ENCODE results near the gene SDS.

Gene SDS

DNA sequence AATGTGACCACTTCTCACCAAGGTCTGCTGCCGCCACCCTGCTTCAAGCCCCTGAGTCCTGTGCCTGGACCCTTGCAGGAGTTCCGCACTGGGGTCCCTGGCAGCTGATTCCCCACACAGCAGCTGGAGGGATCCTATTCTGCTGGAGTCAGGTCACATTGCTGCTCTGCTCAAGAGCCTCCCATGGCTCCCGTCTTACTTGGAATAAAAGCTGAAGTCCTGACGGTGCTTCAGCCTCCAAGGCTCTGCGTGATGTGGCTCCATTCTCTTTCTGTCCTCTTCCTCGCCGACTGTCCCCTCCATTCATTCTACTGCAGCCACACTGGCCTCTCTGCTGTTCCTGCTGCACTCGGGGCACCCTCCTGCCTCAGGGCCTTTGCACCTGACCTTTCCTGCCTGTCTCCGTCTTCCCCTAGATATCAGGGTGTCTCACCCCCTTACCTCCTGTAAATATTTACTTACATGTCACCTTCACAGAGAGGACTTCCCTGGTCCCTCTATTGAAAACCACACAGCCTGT is 10.9 kb upstream of the SDS start:
- no peak overlapping the region for H3K4me2 ChIP-seq (ENCODE audit: insufficient read depth, low read length)
- no peak overlapping the region for H2AFZ ChIP-seq (ENCODE audit: low read depth, low read length)
- no peaks in the 10 kb centered on the region for H3K79me2 ChIP-seq (ENCODE audit: insufficient read depth, low read length)

DNA sequence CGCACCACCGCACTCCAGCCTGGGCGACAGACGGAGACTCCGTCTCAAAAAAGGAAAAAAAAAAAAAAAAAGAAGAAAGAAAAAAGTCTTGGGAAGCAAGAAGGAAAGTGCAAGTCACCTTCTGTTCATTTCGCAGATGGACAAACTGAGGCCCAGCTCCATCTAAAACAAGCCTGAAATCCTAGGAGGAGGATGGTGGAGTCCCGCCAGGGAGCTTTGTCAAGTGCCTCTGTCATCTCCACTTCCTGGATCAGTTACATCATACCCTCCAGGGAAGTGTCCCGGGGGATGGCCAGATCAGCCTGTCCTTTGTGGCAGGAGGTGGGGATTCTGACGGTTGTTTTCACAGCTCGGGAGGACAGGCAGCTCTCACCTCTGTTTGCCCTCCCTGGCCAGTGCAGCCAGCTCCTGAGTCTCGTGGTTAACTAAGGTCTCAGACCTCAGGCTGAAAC is 9.8 kb upstream of the SDS start:
- Histone ChIP-seq H3K9ac (ENCODE audit: low read depth, low read length) (no peak overlapping the region), H2AFZ (ENCODE audit: low read depth, low read length) (no peak overlapping the region), H3K9me3 (ENCODE audit: insufficient read depth, low read length, severe bottlenecking) (no peaks in the 10 kb centered on the region), H3K79me2 (ENCODE audit: insufficient read depth, low read length) (no peaks in the 10 kb centered on the region), H3K4me2 (ENCODE audit: insufficient read depth, low read length) (no peak overlapping the region), H4K20me1 (ENCODE audit: insufficient read depth, low read length) (no peaks in the 10 kb centered on the region), H3K36me3 (ENCODE audit: insufficient read depth, low read length) (no peaks in the 10 kb centered on the region), H3K27me3 (ENCODE audit: insufficient read depth, low read length, poor library complexity) (no peaks in the 10 kb centered on the region), H3K4me1 (ENCODE audit: insufficient read depth, low read length) (no peaks in the 10 kb centered on the region), H3K4me3 (ENCODE audit: low read depth in 1 of 2, low read length in 2 of 2) (no peak overlapping the region), H3K27ac (ENCODE audit: low read length) (no peak overlapping the region)
- no peak for TF ChIP-seq EZH2 (IDR thresholded peaks at IDR 0.05; ENCODE audit: borderline replicate concordance, low read depth, low read length, severe bottlenecking)
- TF ChIP-seq, protein P1, sequence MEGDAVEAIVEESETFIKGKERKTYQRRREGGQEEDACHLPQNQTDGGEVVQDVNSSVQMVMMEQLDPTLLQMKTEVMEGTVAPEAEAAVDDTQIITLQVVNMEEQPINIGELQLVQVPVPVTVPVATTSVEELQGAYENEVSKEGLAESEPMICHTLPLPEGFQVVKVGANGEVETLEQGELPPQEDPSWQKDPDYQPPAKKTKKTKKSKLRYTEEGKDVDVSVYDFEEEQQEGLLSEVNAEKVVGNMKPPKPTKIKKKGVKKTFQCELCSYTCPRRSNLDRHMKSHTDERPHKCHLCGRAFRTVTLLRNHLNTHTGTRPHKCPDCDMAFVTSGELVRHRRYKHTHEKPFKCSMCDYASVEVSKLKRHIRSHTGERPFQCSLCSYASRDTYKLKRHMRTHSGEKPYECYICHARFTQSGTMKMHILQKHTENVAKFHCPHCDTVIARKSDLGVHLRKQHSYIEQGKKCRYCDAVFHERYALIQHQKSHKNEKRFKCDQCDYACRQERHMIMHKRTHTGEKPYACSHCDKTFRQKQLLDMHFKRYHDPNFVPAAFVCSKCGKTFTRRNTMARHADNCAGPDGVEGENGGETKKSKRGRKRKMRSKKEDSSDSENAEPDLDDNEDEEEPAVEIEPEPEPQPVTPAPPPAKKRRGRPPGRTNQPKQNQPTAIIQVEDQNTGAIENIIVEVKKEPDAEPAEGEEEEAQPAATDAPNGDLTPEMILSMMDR (IDR thresholded peaks at IDR 0.05; ENCODE audit: borderline replicate concordance, extremely low read depth, low read length, poor library complexity, severe bottlenecking), result no peak
- no peak for ATAC-seq (ENCODE audit: insufficient read depth, low read depth)
- DNase-seq, result no peak

More for the DNA sequence above, 10.9 kb upstream of the SDS start:
- Histone ChIP-seq H3K9me3 (ENCODE audit: insufficient read depth, low read length, severe bottlenecking) (no peaks in the 10 kb centered on the region), H3K27ac (ENCODE audit: low read length) (no peak overlapping the region), H3K9ac (ENCODE audit: low read depth, low read length) (no peak overlapping the region), H3K36me3 (ENCODE audit: insufficient read depth, low read length) (no peaks in the 10 kb centered on the region), H3K27me3 (ENCODE audit: insufficient read depth, low read length, poor library complexity) (no peaks in the 10 kb centered on the region), H3K4me3 (ENCODE audit: low read depth in 1 of 2, low read length in 2 of 2) (no peak overlapping the region), H3K4me1 (ENCODE audit: insufficient read depth, low read length) (no peaks in the 10 kb centered on the region), H4K20me1 (ENCODE audit: insufficient read depth, low read length) (no peaks in the 10 kb centered on the region)
- no peak for ATAC-seq (ENCODE audit: insufficient read depth, low read depth)
- TF ChIP-seq, protein P1 (IDR thresholded peaks at IDR 0.05; ENCODE audit: borderline replicate concordance, extremely low read depth, low read length, poor library complexity, severe bottlenecking), result no peak
- TF ChIP-seq EZH2 (IDR thresholded peaks at IDR 0.05; ENCODE audit: borderline replicate concordance, low read depth, low read length, severe bottlenecking), result no peak
- DNase-seq, result no peak

DNA sequence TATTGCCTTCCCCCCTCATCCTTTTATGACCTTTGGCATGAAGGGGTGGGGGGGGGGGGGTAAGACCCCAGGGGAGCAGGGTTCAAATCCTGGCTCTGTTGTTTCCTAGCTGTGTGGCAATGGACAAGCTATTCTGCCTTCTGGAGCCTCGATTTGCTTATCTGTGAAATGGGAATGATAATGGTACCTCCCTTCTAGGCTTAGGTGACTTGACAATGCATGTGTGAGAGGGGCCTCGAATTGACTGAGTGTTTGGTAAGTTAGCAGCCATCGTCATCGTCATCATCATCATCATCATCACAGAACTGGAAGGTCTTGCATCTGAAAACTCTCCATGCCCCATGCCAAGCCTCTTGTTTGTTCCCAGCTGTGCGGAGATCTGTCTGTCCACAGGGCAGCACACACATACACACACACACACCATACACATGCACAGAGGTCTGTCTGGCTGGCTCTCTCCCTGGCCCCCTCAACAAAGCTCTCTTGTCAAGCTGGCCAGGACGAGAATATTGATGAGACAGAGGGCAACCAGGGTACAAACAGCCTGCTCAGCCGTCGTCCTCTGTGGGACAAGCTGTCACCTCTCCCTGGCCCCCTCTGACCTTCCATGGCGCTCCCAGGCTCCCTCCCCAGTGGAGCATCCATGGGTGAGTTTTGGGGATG is 5.9 kb upstream of the SDS start:
- Histone ChIP-seq H3K36me3 (ENCODE audit: insufficient read depth, low read length) (no peaks in the 10 kb centered on the region), H3K9me3 (ENCODE audit: insufficient read depth, low read length, severe bottlenecking) (no peaks in the 10 kb centered on the region), H3K27me3 (ENCODE audit: insufficient read depth, low read length, poor library complexity) (no peaks in the 10 kb centered on the region), H3K4me1 (ENCODE audit: insufficient read depth, low read length) (no peaks in the 10 kb centered on the region), H3K9ac (ENCODE audit: low read depth, low read length) (no peak overlapping the region), H3K27ac (ENCODE audit: low read length) (no peak overlapping the region), H2AFZ (ENCODE audit: low read depth, low read length) (no peak overlapping the region), H4K20me1 (ENCODE audit: insufficient read depth, low read length) (no peaks in the 10 kb centered on the region), H3K4me3 (ENCODE audit: low read depth in 1 of 2, low read length in 2 of 2) (no peak overlapping the region), H3K4me2 (ENCODE audit: insufficient read depth, low read length) (no peak overlapping the region), H3K79me2 (ENCODE audit: insufficient read depth, low read length) (no peaks in the 10 kb centered on the region)
- no peak for TF ChIP-seq EZH2 (IDR thresholded peaks at IDR 0.05; ENCODE audit: borderline replicate concordance, low read depth, low read length, severe bottlenecking)
- TF ChIP-seq, protein P1 (IDR thresholded peaks at IDR 0.05; ENCODE audit: borderline replicate concordance, extremely low read depth, low read length, poor library complexity, severe bottlenecking), result no peak
- ATAC-seq (ENCODE audit: insufficient read depth, low read depth), result no peak
- no peak for DNase-seq
